ENCODE measurements around the gene NF2. TPM values are rescaled to one million over a fixed set of nuclear protein-coding genes. Genes with fewer than 3 reads are reported as not detected.

NF2 gene
- total RNA-seq, 1 experiment from 2014 or later: 50.9 TPM

- no peak overlapping the region for H3K4me2 ChIP-seq (ENCODE audit: insufficient read depth, insufficient read length, low read length)
- no peak overlapping the region for H3K56ac ChIP-seq (ENCODE audit: insufficient read length, low read depth, low read length)
- Mint-ChIP-seq H3K9me3 (no peaks in the 10 kb centered on the region), H3K4me1 (peaks cover 18 to 23% of the 10 kb centered on the region in 2 experiments), H3K27ac (no peak overlapping the region; a peak in 1 of 7 replicates), H3K36me3 (ENCODE audit: insufficient read depth in 1 of 3, low read depth in 3 of 3) (no peaks in the 10 kb centered on the region), H3K27me3 (ENCODE audit: low read depth) (no peaks in the 10 kb centered on the region), H3K4me3 (no peak overlapping the region)
- no peak overlapping the region for H2AFZ ChIP-seq (ENCODE audit: low read length)
- TF ChIP-seq CTCF (conservative IDR thresholded peaks at IDR 0.05): no peak
- no peak overlapping the region for H4K91ac ChIP-seq (ENCODE audit: insufficient read length, low read depth, low read length)
- no peak overlapping the region for H3K4ac ChIP-seq (ENCODE audit: low read depth, low read length)
- no peaks in the 10 kb centered on the region for H3K23me2 ChIP-seq (ENCODE audit: insufficient read length, low read depth, low read length, poor library complexity, severe bottlenecking)
- no peak overlapping the region for H3K23ac ChIP-seq (ENCODE audit: insufficient read length, low read depth, low read length)
- no peak overlapping the region for H3K9ac ChIP-seq (ENCODE audit: extremely low read depth, insufficient read length, low read length)
- no peak overlapping the region for H2BK5ac ChIP-seq (ENCODE audit: insufficient read length, low read length)
- no peak overlapping the region for H3K27ac ChIP-seq (ENCODE audit: insufficient read length, low read depth, low read length)
- DNase-seq: no peak
- no peak overlapping the region for H4K8ac ChIP-seq (replicated peaks; ENCODE audit: insufficient read length, low read depth, low read length)
- no peak overlapping the region for H2BK15ac ChIP-seq (ENCODE audit: low read depth, low read length)
- peaks cover 3% of the 10 kb centered on the region; the same call in 1 of the 2 replicates for H3K79me2 ChIP-seq (ENCODE audit: insufficient read depth, low read length)
- no peak overlapping the region for H2BK12ac ChIP-seq (ENCODE audit: insufficient read length, low read depth, low read length)
- no peaks in the 10 kb centered on the region for H3K79me1 ChIP-seq (ENCODE audit: insufficient read depth, low read depth, low read length, poor library complexity, severe bottlenecking)
- H4K20me1 ChIP-seq (ENCODE audit: control insufficient read depth, insufficient read depth, insufficient read length): no peaks in the 10 kb centered on the region
- H3K14ac ChIP-seq (ENCODE audit: insufficient read depth, low read length): no peak overlapping the region
- no peak overlapping the region for H2AK5ac ChIP-seq (ENCODE audit: insufficient read length, low read length)
- H3K18ac ChIP-seq (ENCODE audit: insufficient read length, low read depth, low read length): no peak overlapping the region
- H3K4me1 ChIP-seq (ENCODE audit: insufficient read depth, low read length): no peaks in the 10 kb centered on the region; the same call in 1 of the 2 replicates
- no peak overlapping the region for H2BK120ac ChIP-seq (ENCODE audit: low read depth, low read length, poor library complexity, severe bottlenecking)
- H3K27me3 ChIP-seq (ENCODE audit: insufficient read depth, low read length): no peaks in the 10 kb centered on the region
- H3T11ph ChIP-seq (ENCODE audit: low read length): no peak overlapping the region
- no peak overlapping the region for H4K5ac ChIP-seq (ENCODE audit: insufficient read length, low read depth, low read length)
- H3K9me3 ChIP-seq (ENCODE audit: control insufficient read depth, low read depth, low read length): no peaks in the 10 kb centered on the region
- WGBS (ENCODE audit: extremely low coverage, insufficient read length, low lambda C conversion rate): no CpG with 5 or more reads among the region's 10 CpGs
- no peak overlapping the region for H2BK20ac ChIP-seq (ENCODE audit: low read depth, low read length, poor library complexity, severe bottlenecking)
Observed at GRCh38 chr22:29628996-29629902, 25.8 kb downstream of the NF2 start.

All from H9 (cell line).